A549 (cell line): Measurements from ENCODE around the gene RNASE4. TPM values are rescaled to one million over a fixed set of nuclear protein-coding genes. Genes with fewer than 3 reads are reported as not detected.
"Not testable (repeated sequence)": the region's sequence is repeated elsewhere in the genome, so short reads cannot be mapped to it uniquely, and the experiment has no call there.

ENCODE experiments used
- ATAC-seq, 2 experiments: fragments of 200-7000 bp in 1 of 2; fragments of >200 bp in 1 of 2; cut with Nextera tagmentation in 1 of 2; cut with Tn5 transposase in 1 of 2; 3 replicates each; pipeline versions ENCODE4 v1.8.0 to v1.9.1; 2018 to 2020; ENCODE audit warnings: mild to moderate bottlenecking in 1 of 2, moderate library complexity in 1 of 2
- CTCF ChIA-PET: fragments of 300-600 bp; sonication (Branson Sonifier 250); formaldehyde crosslinking; extraction: SDS; loops from one replicate; lab custom pipeline; 2021; ENCODE audit warnings: antibody characterized with exemption, inconsistent platforms; lab: Yijun Ruan, JAX
- POLR2A ChIA-PET: fragments of 350-600 bp; formaldehyde crosslinking; extraction: SDS; loops from one replicate; lab custom pipeline; 2021; ENCODE audit warnings: antibody characterized with exemption, inconsistent platforms; lab: Yijun Ruan, JAX
- DNase-seq, 2 experiments: peaks; one replicate each; pipeline versions ENCODE4 v3.0.0 to v3.0.0-alpha.2; 2011 to 2016; ENCODE audit warnings: low read depth in 1 of 2, low spot score in 1 of 2
- FAIRE-seq: peaks from 2 replicates; lab custom pipeline; 2011; peaks lifted over from hg19 to GRCh38; lab: Jason Lieb, UNC
- H3K27ac ChIP-seq, 2 experiments: fragments of >200 bp; sonication (Bioruptor Twin); formaldehyde crosslinking; 3 replicates each; pipeline ENCODE4 v1.5.1; 2016 to 2017
- H3K4me1 ChIP-seq: fragments of >200 bp; sonication (Bioruptor Twin); formaldehyde crosslinking; 3 replicates; pipeline ENCODE4 v1.6.1; 2016
- H3K4me2 ChIP-seq: fragments of >200 bp; sonication (Bioruptor Twin); formaldehyde crosslinking; 3 replicates; pipeline ENCODE4 v1.6.1; 2016
- H3K4me3 ChIP-seq: fragments of >200 bp; sonication (Bioruptor Twin); formaldehyde crosslinking; 3 replicates; pipeline ENCODE4 v1.5.1; 2016
- H3K9me3 ChIP-seq: fragments of >200 bp; sonication (Bioruptor Twin); formaldehyde crosslinking; 3 replicates; pipeline ENCODE4 v1.6.1; 2016
- CBX2 ChIP-seq: fragments of 200-600 bp; sonication (generic); IDR thresholded peaks from 2 replicates; pipeline ENCODE4 v1.6.1; 2016; ENCODE audit warnings: low read depth, mild to moderate bottlenecking, borderline replicate concordance
- ELK1 ChIP-seq: fragments of 150-350 bp; IDR thresholded peaks from 2 replicates; pipeline ENCODE4 v1.6.1; 2014; ENCODE audit warnings: low read depth, mild to moderate bottlenecking, low read length
- EP300 ChIP-seq, 2 experiments: fragments of >200 bp; sonication (Bioruptor Twin); formaldehyde crosslinking; IDR thresholded peaks; 2 replicates in 1 of 2; 3 replicates in 1 of 2; pipeline ENCODE4 v1.6.1; 2016 to 2017
- HEYL ChIP-seq: fragments of 250-450 bp; sonication (Bioruptor Pico); IDR thresholded peaks from 2 replicates; pipeline ENCODE4 v1.8.0; 2021; ENCODE audit warnings: mild to moderate bottlenecking, moderate library complexity
- HOXB13 ChIP-seq: fragments of 250-450 bp; sonication (Bioruptor Pico); IDR thresholded peaks from 2 replicates; pipeline ENCODE4 v1.5.0; 2020; ENCODE audit warnings: low read depth, mild to moderate bottlenecking, moderate library complexity
- MAZ ChIP-seq: fragments of 150-350 bp; IDR thresholded peaks from 2 replicates; pipeline ENCODE4 v1.6.1; 2014; ENCODE audit warnings: antibody characterized with exemption, low read depth, low read length, borderline replicate concordance
- MYC ChIP-seq: IDR thresholded peaks from 2 replicates; pipeline ENCODE4 v1.6.1; 2012; ENCODE audit warnings: mild to moderate bottlenecking, inconsistent platforms, low read length, improper control_type of control experiment, borderline replicate concordance
- NFE2L2 ChIP-seq: fragments of 150-350 bp; conservative IDR thresholded peaks from 2 replicates; pipeline ENCODE4 v1.6.1; 2014; ENCODE audit warnings: low read length
- PBX3 ChIP-seq: IDR thresholded peaks from 2 replicates; pipeline ENCODE4 v1.6.1; 2012
- POLR2A ChIP-seq: IDR thresholded peaks from 2 replicates; pipeline ENCODE4 v1.6.1; 2012; ENCODE audit warnings: mild to moderate bottlenecking, low read length
- RCOR1 ChIP-seq: fragments of 150-350 bp; IDR thresholded peaks from 2 replicates; pipeline ENCODE4 v1.6.1; 2014; ENCODE audit warnings: antibody characterized with exemption, low read length, low read depth
- REST ChIP-seq: fragments of 200-600 bp; sonication (generic); IDR thresholded peaks from 2 replicates; pipeline ENCODE4 v1.6.1; 2016; ENCODE audit warnings: antibody characterized with exemption, mild to moderate bottlenecking, moderate library complexity
- TFCP2L1 ChIP-seq: fragments of 250-450 bp; sonication (Bioruptor Pico); IDR thresholded peaks from 2 replicates; pipeline ENCODE4 v1.5.0; 2021; ENCODE audit warnings: mild to moderate bottlenecking
- ZC3H11A ChIP-seq: fragments of 450-650 bp; IDR thresholded peaks from 2 replicates; pipeline ENCODE4 v1.6.1; 2014; ENCODE audit warnings: antibody characterized with exemption, mild to moderate bottlenecking
- WGBS: methylation state at CpG from one replicate; pipeline ENCODE4 v1.1.6; 2017; ENCODE audit errors: missing lambda C conversion rate; 5-methylcytosine and 5-hydroxymethylcytosine counted together
- polyA plus RNA-seq, 4 experiments: library from polyadenylated mRNA; depleted of rRNA in 3 of 4; stranded (reverse); fragments of >200 nt; fragmentation: RNase III in 1 of 4; extraction: RNeasy Plus Mini Kit Qiagen cat#74134 plus additional on column Dnase treatment in 1 of 4; gene quantifications; 2 replicates in 3 of 4; 3 replicates in 1 of 4; pipeline ENCODE4 v1.2.3, GENCODE V29; 2011 to 2017

RNASE4 gene
- polyA plus RNA-seq, 2 of the 4 experiments (the other 2 are of a cell fraction), result 8.6 to 77.4 TPM

GRCh38 chr14:20733684-20734429 lies 49.5 kb downstream of the RNASE4 start:
- ATAC-seq, result no peak
- H3K4me3 ChIP-seq, result no peak overlapping the region
- no peaks in the 10 kb centered on the region for H3K9me3 ChIP-seq
- 21% methylated on average over 6 of the region's 6 CpGs for WGBS
- peak; percentile 18 for FAIRE-seq
- no peak overlapping the region for H3K4me2 ChIP-seq
- ChIA-PET POLR2A (no interaction called here), CTCF (no interaction called here)
- no peak for DNase-seq
- no peaks in the 10 kb centered on the region for H3K4me1 ChIP-seq
- TF ChIP-seq RCOR1 (no peak), HOXB13 (no peak)
- TF ChIP-seq, all 56 proteins: peak for 0
- H3K27ac ChIP-seq, result no peak overlapping the region

- TF ChIP-seq MYC (no peak), EP300 (IDR thresholded peaks at IDR 0.05) (no peak), MAZ (no peak), HEYL (CRISPR knock-in tag) (no peak), POLR2A (no peak), TFCP2L1 (no peak), CBX2 (no peak), PBX3 (no peak), NFE2L2 (no peak), REST (no peak), ELK1 (no peak)
- Histone ChIP-seq H3K27ac (no peak overlapping the region), H3K4me3 (no peak overlapping the region), H3K4me1 (no peaks in the 10 kb centered on the region), H3K9me3 (no peaks in the 10 kb centered on the region), H3K4me2 (no peak overlapping the region)
- 3% methylated on average over 4 of the region's 4 CpGs for WGBS
- FAIRE-seq, result no peak
- ChIA-PET CTCF (no interaction called here), POLR2A (no interaction called here)
- ATAC-seq, result no peak
- DNase-seq, result no peak
These were observed 50.1 kb downstream of the RNASE4 start for GRCh38 chr14:20734430-20734806.

- WGBS, result 39% methylated on average over 7 of the region's 7 CpGs
- ATAC-seq, H3K27ac ChIP-seq, DNase-seq, H3K9me3 ChIP-seq, FAIRE-seq, H3K4me1 ChIP-seq, H3K4me3 ChIP-seq, POLR2A ChIA-PET, H3K4me2 ChIP-seq: not testable (repeated sequence)
- CTCF ChIA-PET, result interaction anchor here (1.1 to 1.4 kb wide), 3 partner anchors 40 to 120 kb away, joined by 3 to 6 read pairs (median 3); no protein-coding TSS in a partner anchor
- peak; percentile 70 for TF ChIP-seq ZC3H11A
These were observed 53.9 kb downstream of the RNASE4 start for GRCh38 chr14:20738292-20738691.
